Measurements from ENCODE around the gene MAML2. TPM values are rescaled to one million over a fixed set of nuclear protein-coding genes. Genes with fewer than 3 reads are reported as not detected.

MAML2 gene
- 3.5 TPM for polyA plus RNA-seq (2012; ENCODE audit: missing spikeins)

DNA sequence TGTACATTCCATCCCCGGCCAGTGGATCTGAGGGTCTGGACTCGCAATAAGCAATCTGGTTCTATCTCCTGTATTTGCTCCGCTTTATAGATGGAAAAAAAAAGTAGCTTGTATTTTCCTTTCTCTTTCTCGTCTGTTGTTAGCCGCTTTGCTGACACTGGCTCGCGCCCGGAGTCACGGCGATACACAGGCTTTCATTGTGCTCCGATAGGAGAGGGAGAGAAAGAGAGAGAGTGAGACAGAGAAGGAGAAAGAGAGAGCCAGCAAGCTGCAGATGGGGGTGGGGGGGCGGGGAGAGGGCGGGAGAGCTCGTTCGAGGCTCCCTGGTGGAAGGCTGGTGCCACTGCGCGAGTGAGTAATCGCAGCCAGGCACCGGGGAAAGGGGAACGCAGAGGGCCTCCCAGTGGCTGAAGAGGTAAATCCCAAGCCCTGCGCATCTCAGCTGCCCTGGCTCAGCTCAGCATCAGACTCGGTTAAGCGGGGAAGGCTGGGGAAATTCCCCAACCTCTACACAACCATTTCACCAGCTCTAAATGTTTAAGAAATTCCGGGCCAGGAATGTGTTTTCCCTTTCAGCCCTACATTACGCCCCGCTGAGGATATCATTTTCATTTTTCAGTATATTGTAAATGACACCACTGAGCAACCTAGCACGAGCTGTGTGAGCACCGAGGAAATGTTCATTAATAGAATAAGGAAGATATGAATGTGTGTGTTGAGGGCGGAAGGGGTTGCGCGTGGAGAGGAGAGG, at the start of gene MAML2:
TSS of gene MAML2 (minus strand) at position 235 of the 751 bp plus-strand sequence. CDS start 1,300 bp downstream, outside the sequence.
- TF ChIP-seq TAF1 (IDR thresholded peaks at IDR 0.05; ENCODE audit: borderline replicate concordance, low read depth, low read length) (no peak), POLR2AphosphoS5 (IDR thresholded peaks at IDR 0.05; ENCODE audit: low read depth, low read length) (no peak), POLR2A (IDR thresholded peaks at IDR 0.05; ENCODE audit: low read depth, low read length) (no peak)
- peak; percentile 76 for FAIRE-seq
- peak; percentile 65 for DNase-seq (ENCODE audit: insufficient read length)

DNA sequence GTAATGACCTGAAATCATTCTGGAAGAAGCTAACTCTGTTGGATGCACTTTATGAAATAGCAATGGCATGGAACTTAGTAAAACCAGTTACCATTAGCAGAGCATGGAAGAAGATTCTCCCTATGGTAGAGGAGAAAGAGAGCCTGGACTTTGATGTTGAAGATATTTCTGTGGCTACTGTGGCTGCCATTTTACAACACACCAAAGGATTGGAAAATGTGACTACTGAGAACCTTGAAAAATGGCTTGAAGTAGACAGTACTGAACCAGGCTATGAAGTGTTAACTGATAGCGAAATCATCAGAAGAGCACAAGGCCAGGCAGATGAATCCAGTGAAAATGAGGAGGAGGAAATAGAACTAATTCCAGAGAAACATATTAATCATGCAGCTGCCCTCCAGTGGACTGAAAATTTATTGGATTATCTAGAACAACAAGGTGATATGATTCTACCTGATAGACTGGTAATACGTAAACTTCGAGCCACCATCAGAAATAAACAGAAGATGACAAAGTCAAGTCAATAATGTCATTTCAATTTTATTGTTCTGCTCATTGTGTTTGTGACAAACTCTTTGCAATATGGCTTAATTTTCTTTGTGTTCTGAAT, 48.8 kb upstream of the MAML2 start:
- FAIRE-seq (peak; percentile 44), DNase-seq (ENCODE audit: insufficient read length) (no peak)
- TF ChIP-seq POLR2A (IDR thresholded peaks at IDR 0.05; ENCODE audit: low read depth, low read length) = no peak
- TF ChIP-seq TAF1 (IDR thresholded peaks at IDR 0.05; ENCODE audit: borderline replicate concordance, low read depth, low read length) = no peak
- TF ChIP-seq POLR2AphosphoS5 (IDR thresholded peaks at IDR 0.05; ENCODE audit: low read depth, low read length) = no peak

DNA sequence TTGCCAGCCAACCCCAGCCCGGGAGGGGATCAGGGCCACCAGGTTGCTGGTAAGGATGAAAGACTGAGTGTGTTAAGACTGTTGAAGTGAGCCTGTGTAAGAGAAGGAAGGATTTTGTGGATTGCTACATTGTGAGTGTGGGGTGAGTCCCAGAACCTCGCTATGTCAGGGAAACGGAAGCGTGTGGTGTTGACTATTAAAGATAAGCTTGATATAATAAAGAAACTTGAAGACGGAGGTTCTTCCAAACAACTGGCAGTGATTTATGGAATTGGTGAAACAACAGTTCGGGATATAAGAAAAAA, 47.4 kb upstream of the MAML2 start:
- TF ChIP-seq TAF1 (IDR thresholded peaks at IDR 0.05; ENCODE audit: borderline replicate concordance, low read depth, low read length) = no peak
- TF ChIP-seq POLR2AphosphoS5 (IDR thresholded peaks at IDR 0.05; ENCODE audit: low read depth, low read length) = no peak
- TF ChIP-seq POLR2A (IDR thresholded peaks at IDR 0.05; ENCODE audit: low read depth, low read length) = no peak
- no peak for FAIRE-seq
- no peak for DNase-seq (ENCODE audit: insufficient read length)

DNA sequence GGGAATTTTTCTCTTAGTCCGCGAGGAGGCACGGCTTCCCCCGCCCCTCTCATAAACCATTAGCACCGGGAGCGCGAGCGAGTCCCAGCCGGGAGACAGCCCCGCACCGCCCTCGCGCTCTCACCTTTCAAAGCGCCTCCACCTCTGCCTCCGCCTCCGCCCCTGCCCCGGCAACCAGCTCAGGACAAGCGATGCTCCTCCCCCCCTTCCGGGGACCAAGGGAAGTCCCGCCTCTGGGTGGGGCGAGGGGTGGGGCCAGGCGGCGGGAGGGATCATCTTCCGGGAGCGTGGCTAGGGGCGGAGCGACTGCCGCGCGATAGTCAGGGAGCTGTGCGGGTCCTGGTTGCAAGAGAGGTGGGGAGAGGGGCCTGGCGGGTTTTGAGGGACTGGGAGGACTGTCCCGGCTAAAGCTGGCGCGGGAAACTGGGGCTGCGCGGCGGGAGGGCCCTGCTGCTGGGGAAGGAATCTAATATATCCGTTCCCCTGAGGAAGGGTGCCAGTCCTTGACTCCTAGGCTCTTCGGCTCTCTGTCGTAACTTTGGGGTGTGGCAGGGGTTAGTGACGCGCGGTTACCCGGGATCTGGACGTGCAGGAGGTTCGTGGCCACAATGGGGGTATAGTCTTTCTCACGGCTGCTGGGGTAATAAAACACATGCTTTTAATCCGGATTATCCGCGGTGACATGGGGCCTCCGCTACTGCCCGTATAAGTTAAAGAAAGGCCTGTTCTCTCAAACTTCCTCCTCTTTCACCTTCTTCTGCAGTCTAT, 46.9 kb upstream of the MAML2 start, which contains the start of the genes CCDC82 and JRKL:
TSS of gene CCDC82 (minus strand) at position 193 of the 768 bp plus-strand sequence. CDS start 5,165 bp downstream, outside the sequence.
TSS of gene JRKL (plus strand) at position 294 of the 768 bp plus-strand sequence. CDS start 637 bp downstream, outside the sequence.
- FAIRE-seq = peak; percentile 98
- TF ChIP-seq TAF1 (IDR thresholded peaks at IDR 0.05; ENCODE audit: borderline replicate concordance, low read depth, low read length) (no peak), POLR2AphosphoS5 (IDR thresholded peaks at IDR 0.05; ENCODE audit: low read depth, low read length) (peak; percentile 81), POLR2A (IDR thresholded peaks at IDR 0.05; ENCODE audit: low read depth, low read length) (peak; percentile 83; the same call in 1 of the 2 replicates)
- DNase-seq (ENCODE audit: insufficient read length) = peak; percentile 80

DNA sequence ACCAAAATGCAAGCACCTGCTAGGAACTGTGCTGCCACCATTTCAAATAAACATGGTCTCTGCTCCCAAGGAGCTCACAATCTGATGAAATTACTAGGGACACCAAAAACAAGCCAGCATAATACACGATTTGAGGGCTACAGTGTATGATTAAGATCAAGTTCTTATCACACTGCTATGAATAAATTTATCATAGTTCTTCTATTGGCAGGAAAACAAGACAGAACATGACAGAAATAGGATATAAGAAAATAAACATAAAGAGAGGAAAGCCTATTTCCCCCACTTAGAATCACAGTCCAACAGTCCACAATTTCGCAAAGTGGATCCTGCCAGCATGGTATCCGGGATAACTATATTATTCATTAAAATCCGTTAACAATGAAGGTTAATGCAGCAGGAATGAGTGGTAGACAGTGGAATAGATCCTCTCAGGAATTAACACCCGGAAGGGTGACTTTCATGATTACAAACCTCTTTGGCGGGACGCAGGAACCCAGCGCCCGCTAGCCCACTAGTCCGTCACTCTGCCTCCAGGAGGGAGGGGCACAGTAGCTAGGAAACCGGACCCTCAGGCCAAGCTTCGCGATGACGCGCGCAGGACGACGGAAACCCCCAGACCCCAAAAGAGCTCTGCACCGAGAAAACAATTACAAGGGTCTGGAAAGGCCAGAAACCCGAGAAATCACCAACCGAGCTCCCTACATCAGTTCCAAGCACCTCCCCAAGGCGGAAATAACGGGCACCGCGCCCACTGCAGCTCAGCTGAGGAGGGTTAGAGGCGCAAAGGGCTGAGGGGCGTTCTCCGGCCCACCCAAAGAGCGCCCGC, 46.1 kb upstream of the MAML2 start:
- no peak for TF ChIP-seq TAF1 (IDR thresholded peaks at IDR 0.05; ENCODE audit: borderline replicate concordance, low read depth, low read length)
- no peak for TF ChIP-seq POLR2AphosphoS5 (IDR thresholded peaks at IDR 0.05; ENCODE audit: low read depth, low read length)
- TF ChIP-seq POLR2A (IDR thresholded peaks at IDR 0.05; ENCODE audit: low read depth, low read length) = no peak
- FAIRE-seq (peak; percentile 84), DNase-seq (ENCODE audit: insufficient read length) (peak; percentile 11)

- no peak for DNase-seq (ENCODE audit: insufficient read length)
- TF ChIP-seq TAF1 (IDR thresholded peaks at IDR 0.05; ENCODE audit: borderline replicate concordance, low read depth, low read length) (no peak), POLR2AphosphoS5 (IDR thresholded peaks at IDR 0.05; ENCODE audit: low read depth, low read length) (no peak), POLR2A (IDR thresholded peaks at IDR 0.05; ENCODE audit: low read depth, low read length) (no peak)
- FAIRE-seq = no peak
Measured at GRCh38 chr11:96385187-96385586, 42.2 kb upstream of the MAML2 start.

DNA sequence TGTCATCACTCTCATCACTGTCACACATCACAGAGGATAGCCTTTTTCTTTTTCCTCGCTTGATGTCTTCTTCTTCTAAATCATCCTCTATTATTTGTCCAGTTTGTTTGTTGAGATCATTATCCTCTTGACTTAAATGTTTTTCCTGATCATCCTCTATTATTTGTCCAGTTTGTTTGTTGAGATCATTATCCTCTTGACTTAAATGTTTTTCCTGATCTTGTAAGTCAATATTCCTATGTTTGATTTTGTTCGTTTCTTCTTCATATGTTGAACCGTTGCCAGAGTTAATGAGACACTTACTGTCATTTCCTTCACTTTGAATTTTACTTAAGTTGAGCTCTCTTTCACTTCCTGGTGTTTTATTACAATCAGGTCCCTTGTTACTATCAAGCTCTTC, 41.2 kb upstream of the MAML2 start:
- peak; percentile 42 for FAIRE-seq
- DNase-seq (ENCODE audit: insufficient read length) = no peak
- no peak for TF ChIP-seq POLR2AphosphoS5 (IDR thresholded peaks at IDR 0.05; ENCODE audit: low read depth, low read length)
- no peak for TF ChIP-seq TAF1 (IDR thresholded peaks at IDR 0.05; ENCODE audit: borderline replicate concordance, low read depth, low read length)
- no peak for TF ChIP-seq POLR2A (IDR thresholded peaks at IDR 0.05; ENCODE audit: low read depth, low read length)

- DNase-seq (ENCODE audit: insufficient read length) = no peak
- no peak for FAIRE-seq
- TF ChIP-seq POLR2AphosphoS5 (IDR thresholded peaks at IDR 0.05; ENCODE audit: low read depth, low read length) (no peak), TAF1 (IDR thresholded peaks at IDR 0.05; ENCODE audit: borderline replicate concordance, low read depth, low read length) (no peak), POLR2A (IDR thresholded peaks at IDR 0.05; ENCODE audit: low read depth, low read length) (no peak)
Measured at GRCh38 chr11:96376796-96377195, 33.8 kb upstream of the MAML2 start.

GRCh38 chr11:96373826-96374225, 30.8 kb upstream of the MAML2 start:
- DNase-seq (ENCODE audit: insufficient read length) (no peak), FAIRE-seq (no peak)
- TF ChIP-seq POLR2A (IDR thresholded peaks at IDR 0.05; ENCODE audit: low read depth, low read length) = no peak
- TF ChIP-seq POLR2AphosphoS5 (IDR thresholded peaks at IDR 0.05; ENCODE audit: low read depth, low read length) = no peak
- TF ChIP-seq TAF1 (IDR thresholded peaks at IDR 0.05; ENCODE audit: borderline replicate concordance, low read depth, low read length) = no peak

DNA sequence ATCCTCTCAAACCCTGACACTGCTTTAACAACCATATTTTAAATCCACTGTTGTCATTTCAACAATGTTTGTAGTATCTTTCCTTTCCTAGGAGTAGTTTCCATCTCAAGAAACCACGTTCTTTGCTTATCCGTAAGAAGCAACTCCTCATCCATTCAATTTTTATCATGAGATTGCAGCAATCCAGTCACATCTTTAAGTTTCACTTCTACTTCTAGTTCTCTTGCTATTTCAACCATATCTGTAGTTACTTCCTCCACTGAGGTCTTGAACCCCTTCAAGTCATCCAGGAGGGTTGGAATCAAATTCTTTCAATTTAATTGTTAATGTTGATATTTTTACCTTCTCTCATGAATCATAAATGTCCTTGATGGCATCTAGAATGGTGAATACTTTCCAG, 24.3 kb upstream of the MAML2 start:
- peak; percentile 30 for FAIRE-seq
- TF ChIP-seq POLR2AphosphoS5 (IDR thresholded peaks at IDR 0.05; ENCODE audit: low read depth, low read length) (no peak), POLR2A (IDR thresholded peaks at IDR 0.05; ENCODE audit: low read depth, low read length) (no peak), TAF1 (IDR thresholded peaks at IDR 0.05; ENCODE audit: borderline replicate concordance, low read depth, low read length) (no peak)
- DNase-seq (ENCODE audit: insufficient read length) = no peak

All from GM12892 (cell line).